Neutrophil (primary cell): ENCODE measurements around the gene LRP4.

Experiments used
- H3K27ac ChIP-seq: fragments of 200-600 bp; sonication (generic); 2 replicates; pipeline ENCODE4 v1.5.1; 2016; ENCODE audit warnings: mild to moderate bottlenecking, moderate library complexity
- H3K27me3 ChIP-seq: fragments of 200-600 bp; sonication (generic); 2 replicates; pipeline ENCODE4 v1.6.0; 2016; ENCODE audit warnings: mild to moderate bottlenecking
- H3K36me3 ChIP-seq: fragments of 200-600 bp; sonication (generic); 2 replicates; pipeline ENCODE4 v1.5.1; 2017
- H3K4me1 ChIP-seq, 2 experiments: fragments of 200-600 bp in 1 of 2; sonication (generic) in 1 of 2; 1 replicate in 1 of 2; 2 replicates in 1 of 2; pipeline versions ENCODE4 v1.5.1 to v1.6.1; 2013 to 2016; ENCODE audit warnings: low read depth in 1 of 2, low read length in 1 of 2, mild to moderate bottlenecking in 1 of 2, moderate library complexity in 1 of 2; ENCODE audit not compliant: control insufficient read depth in 1 of 2, insufficient read depth in 1 of 2
- H3K4me3 ChIP-seq, 2 experiments: fragments of 200-600 bp in 1 of 2; sonication (generic) in 1 of 2; 1 replicate in 1 of 2; 2 replicates in 1 of 2; pipeline ENCODE4 v1.5.1; 2013 to 2016; ENCODE audit warnings: low read depth in 1 of 2, low read length in 1 of 2, mild to moderate bottlenecking in 1 of 2, moderate library complexity in 1 of 2
- H3K9me3 ChIP-seq: fragments of 200-600 bp; sonication (generic); 2 replicates; pipeline ENCODE4 v1.5.1; 2016
- CTCF ChIP-seq: fragments of 200-600 bp; sonication (generic); IDR thresholded peaks from 2 replicates; pipeline ENCODE4 v1.5.1; 2016; ENCODE audit warnings: antibody characterized with exemption

LRP4 gene

DNA sequence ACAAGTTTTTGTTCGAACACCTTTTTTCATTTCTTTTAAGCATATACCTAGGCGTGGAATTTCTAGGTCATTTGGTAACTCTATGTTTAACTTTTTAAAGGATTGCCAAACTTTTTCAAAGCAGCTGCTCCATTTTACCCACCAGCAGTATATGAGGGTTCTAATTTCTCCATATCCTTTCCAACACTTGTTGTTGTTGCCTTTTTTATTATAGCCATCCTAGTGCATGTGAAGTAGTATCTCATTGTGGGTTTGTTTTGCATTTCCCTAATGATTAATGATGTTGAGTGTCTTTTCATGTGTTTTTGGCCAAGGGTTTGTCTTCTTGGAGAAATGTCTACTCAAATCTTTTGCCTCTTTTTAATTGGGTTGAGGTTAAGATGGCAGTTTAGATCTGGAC is 42.7 kb upstream of the LRP4 start:
- Histone ChIP-seq H3K9me3 (no peaks in the 10 kb centered on the region), H3K27me3 (no peaks in the 10 kb centered on the region), H3K36me3 (no peaks in the 10 kb centered on the region), H3K4me3 (no peak overlapping the region), H3K4me1 (no peaks in the 10 kb centered on the region), H3K27ac (no peak overlapping the region)
- TF ChIP-seq CTCF, result no peak

DNA sequence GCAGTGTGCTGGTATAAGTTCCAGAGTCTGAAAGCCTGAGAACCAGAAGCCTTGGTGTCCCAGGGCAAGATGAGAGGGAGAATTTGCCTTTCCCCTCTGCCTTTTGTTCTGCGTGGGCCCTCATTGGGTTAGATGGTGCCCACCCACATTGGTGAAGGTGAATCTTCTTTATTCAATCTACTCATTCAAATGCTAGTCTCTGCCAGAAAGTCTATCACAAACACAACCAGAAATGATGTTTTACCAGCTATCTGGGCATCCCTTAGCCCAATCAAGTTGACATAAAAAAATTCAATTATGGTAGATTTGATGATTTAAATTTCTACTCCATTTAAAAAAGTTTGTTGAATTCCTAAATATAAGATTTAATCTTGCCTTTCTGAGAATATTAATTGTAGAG is 40.4 kb upstream of the LRP4 start:
- no peak overlapping the region for H3K4me3 ChIP-seq
- H3K36me3 ChIP-seq, result no peaks in the 10 kb centered on the region
- no peaks in the 10 kb centered on the region for H3K9me3 ChIP-seq
- no peaks in the 10 kb centered on the region for H3K27me3 ChIP-seq
- no peak for TF ChIP-seq CTCF
- H3K4me1 ChIP-seq, result no peaks in the 10 kb centered on the region
- no peak overlapping the region for H3K27ac ChIP-seq

GRCh38 chr11:46953093-46953492 is 34.7 kb upstream of the LRP4 start:
- Histone ChIP-seq H3K27me3 (no peaks in the 10 kb centered on the region), H3K4me1 (no peaks in the 10 kb centered on the region), H3K9me3 (no peaks in the 10 kb centered on the region), H3K4me3 (no peak overlapping the region), H3K36me3 (no peaks in the 10 kb centered on the region), H3K27ac (no peak overlapping the region)
- TF ChIP-seq CTCF, result no peak

DNA sequence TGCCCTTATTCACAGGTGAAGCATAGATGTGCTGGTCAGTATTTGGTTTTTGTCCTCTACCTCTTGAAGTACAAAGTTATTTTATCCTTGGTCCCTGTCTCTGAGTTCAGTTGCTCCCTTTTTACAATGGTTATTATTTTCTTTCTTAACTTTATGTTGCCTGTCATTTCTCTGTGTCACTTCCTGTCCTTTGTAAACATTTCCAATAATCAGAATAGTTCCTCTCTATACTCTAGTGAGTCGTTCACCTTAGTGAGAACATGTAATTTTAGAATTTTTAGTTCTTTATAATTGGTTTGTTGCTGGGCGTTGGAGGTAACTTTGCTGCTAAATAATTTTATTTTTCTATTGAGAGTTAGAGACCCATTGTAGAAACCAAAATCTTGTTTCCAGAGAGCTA is 34.2 kb upstream of the LRP4 start:
- Histone ChIP-seq H3K4me1 (no peaks in the 10 kb centered on the region), H3K27me3 (no peaks in the 10 kb centered on the region), H3K27ac (no peak overlapping the region), H3K4me3 (no peak overlapping the region), H3K36me3 (no peaks in the 10 kb centered on the region), H3K9me3 (no peaks in the 10 kb centered on the region)
- TF ChIP-seq CTCF, result no peak

GRCh38 chr11:46951864-46952263 is 33.5 kb upstream of the LRP4 start:
- TF ChIP-seq CTCF, result no peak
- Histone ChIP-seq H3K27me3 (no peaks in the 10 kb centered on the region), H3K36me3 (no peaks in the 10 kb centered on the region), H3K4me3 (no peak overlapping the region), H3K4me1 (no peaks in the 10 kb centered on the region), H3K9me3 (no peaks in the 10 kb centered on the region), H3K27ac (no peak overlapping the region)

DNA sequence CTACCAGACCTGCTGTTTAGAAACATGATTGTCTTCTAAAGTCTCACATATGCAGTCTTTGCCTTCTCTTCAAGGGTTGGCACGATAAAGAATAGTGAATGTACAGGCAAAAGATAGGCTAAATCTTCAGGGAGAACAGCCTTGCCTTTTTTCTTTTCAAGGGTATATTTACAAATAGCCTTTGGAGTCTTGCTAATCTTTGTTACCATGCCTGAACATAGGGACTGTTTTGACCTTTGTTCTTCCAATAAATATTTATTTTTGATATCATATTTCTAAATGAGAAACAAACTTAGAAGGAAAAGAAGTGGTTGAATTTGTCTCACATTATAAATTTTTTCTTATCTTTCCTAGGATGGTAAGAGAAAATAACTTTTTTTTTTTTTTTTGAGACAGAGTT is 30.9 kb upstream of the LRP4 start:
- no peak for TF ChIP-seq CTCF
- no peaks in the 10 kb centered on the region for H3K4me1 ChIP-seq
- no peaks in the 10 kb centered on the region for H3K36me3 ChIP-seq
- no peaks in the 10 kb centered on the region for H3K27me3 ChIP-seq
- H3K27ac ChIP-seq, result no peak overlapping the region
- no peak overlapping the region for H3K4me3 ChIP-seq
- no peaks in the 10 kb centered on the region for H3K9me3 ChIP-seq
